GM19035 (cell line): Measurements from ENCODE around the gene BIRC3.
"Not testable (repeated sequence)": the region's sequence is repeated elsewhere in the genome, so short reads cannot be mapped to it uniquely, and the experiment has no call there.

Experiments used
- ATAC-seq: cut with Tn5 transposase; IDR thresholded peaks from one replicate; pipeline ENCODE4 v1.9.1; 2021; ENCODE audit not compliant: unreplicated experiment

The BIRC3 gene

DNA sequence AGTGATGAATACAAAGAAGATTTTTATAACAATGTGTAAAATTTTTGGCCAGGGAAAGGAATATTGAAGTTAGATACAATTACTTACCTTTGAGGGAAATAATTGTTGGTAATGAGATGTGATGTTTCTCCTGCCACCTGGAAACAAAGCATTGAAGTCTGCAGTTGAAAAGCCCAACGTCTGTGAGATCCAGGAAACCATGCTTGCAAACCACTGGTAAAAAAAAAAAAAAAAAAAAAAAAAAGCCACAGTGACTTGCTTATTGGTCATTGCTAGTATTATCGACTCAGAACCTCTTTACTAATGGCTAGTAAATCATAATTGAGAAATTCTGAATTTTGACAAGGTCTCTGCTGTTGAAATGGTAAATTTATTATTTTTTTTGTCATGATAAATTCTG is 5.3 kb downstream of the BIRC3 start:
- no peak for ATAC-seq

DNA sequence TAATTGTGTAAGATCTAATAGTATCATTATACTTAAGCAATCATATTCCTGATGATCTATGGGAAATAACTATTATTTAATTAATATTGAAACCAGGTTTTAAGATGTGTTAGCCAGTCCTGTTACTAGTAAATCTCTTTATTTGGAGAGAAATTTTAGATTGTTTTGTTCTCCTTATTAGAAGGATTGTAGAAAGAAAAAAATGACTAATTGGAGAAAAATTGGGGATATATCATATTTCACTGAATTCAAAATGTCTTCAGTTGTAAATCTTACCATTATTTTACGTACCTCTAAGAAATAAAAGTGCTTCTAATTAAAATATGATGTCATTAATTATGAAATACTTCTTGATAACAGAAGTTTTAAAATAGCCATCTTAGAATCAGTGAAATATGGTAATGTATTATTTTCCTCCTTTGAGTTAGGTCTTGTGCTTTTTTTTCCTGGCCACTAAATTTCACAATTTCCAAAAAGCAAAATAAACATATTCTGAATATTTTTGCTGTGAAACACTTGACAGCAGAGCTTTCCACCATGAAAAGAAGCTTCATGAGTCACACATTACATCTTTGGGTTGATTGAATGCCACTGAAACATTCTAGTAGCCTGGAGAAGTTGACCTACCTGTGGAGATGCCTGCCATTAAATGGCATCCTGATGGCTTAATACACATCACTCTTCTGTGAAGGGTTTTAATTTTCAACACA is 6.4 kb downstream of the BIRC3 start:
- no peak for ATAC-seq

DNA sequence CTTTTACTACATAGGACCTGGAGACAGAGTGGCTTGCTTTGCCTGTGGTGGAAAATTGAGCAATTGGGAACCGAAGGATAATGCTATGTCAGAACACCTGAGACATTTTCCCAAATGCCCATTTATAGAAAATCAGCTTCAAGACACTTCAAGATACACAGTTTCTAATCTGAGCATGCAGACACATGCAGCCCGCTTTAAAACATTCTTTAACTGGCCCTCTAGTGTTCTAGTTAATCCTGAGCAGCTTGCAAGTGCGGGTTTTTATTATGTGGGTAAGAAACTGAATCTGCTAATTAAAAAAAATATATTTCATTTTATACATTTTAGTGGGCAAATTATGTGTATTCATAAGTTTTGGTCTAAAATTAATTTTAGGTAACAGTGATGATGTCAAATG is 7.8 kb downstream of the BIRC3 start:
- no peak for ATAC-seq

DNA sequence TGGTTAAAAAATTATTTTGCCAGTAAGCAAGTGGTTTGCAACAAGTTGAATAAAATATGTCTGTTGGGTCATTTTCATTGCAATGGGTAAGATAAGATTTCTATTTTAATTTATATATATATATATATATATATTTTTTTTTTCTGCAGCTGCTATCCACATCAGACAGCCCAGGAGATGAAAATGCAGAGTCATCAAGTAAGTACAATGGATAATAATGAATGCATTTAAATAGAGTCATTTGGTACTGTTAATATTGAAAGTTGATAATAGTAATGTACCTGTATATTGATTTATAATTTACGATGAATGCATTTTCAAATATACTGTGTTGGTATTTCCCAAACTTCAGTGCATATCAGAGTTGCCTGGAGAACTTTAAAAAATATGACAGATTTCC is 11.5 kb downstream of the BIRC3 start:
- no peak for ATAC-seq

DNA sequence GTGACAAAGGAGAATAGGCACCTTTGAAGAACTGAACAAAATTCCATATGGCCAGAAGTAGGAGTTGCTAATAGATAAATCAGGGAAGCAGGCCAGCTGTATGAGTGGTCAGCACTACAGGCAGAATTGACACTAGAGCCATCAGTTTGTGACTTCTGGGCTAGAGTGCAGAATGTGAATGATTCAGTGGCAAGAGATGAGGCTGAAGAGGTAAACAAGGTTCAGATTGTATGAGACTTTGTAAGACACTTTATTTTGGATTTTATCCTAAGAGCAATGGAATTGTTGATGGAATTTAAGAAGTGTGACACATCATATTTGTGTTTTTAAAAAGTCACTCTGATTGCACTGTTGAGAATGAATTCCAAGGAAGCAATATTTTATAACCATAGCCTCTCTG is 12.9 kb downstream of the BIRC3 start:
- no peak for ATAC-seq

DNA sequence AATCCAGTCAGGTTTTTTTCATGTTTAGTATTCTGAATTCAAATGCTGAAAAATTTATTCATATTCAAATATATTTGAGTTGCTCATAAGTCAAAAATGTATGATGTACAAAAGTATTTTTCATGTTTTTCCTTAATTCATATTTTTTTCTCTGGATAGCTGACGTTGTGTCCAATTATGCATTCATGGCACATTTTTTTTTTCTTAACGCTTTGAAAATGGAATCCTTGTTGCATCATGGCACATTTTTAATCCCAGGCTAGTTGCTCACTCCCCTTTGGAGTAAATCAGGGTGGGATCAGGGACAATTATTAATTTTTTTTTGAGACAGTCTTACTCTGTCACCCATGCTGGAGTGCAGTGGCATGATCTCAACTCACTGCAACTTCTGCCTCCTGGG is 14.1 kb downstream of the BIRC3 start:
- ATAC-seq = no peak

DNA sequence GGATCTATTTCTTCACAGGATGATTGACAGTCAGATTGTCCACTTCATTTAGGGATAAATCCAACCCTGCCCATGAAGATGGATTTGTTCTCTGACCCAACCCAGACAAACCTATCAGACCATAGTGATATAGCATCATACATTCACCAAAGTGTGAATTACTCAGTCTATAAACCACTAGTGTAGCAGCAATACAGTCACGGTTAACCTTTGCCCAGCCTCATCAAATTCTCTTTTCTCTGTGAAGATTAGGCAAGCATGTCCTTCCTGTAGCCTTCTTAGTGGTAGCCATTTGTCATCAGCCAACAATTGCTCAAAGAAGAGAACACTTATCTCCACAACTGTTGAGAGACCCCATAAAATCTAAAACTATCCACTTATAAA is 15.3 kb downstream of the BIRC3 start:
- ATAC-seq = no peak

DNA sequence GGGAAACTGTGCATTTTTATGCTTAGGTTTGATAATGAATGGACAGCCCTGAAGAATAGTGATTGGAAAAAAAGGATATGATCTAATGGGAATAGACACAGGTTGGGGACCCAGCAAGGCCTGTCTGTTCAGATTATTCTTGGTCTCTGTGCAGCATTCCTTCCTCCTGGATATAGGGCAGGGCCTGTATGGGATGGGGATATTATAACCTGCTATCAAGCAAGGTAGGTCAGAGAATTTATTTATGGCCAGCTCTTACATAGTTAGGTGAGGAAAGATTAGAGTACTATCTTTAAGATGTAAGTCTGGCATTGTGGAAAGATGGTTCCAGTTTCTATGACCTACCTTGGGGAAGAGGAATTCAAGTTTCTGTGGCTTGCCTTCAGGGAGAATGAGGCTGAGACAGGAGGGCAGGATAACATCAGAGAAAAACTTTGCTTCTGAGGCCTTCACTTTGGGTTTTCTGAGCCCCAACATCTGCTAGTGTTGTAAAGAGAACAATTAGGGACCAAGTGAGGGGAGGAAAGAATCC is 21.3 kb downstream of the BIRC3 start:
- no peak for ATAC-seq

DNA sequence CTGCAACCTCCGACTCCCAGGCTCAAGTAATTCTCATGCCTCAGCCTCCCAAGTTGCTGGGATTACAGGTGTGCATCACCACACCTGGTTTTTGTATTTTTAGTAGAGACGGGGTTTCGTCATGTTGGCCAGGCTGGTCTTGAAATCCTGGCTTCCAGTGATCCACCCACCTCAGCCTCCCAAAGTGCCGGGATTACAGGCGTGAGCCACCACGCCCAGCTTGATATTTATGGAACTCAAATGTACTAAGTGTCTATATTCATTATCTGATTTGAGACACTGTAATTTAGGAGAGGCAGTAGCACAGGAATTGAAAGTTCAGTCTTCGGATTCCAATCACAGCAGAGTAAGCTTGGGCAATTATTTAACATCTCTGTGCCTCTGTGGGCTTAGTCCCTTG is 24.0 kb downstream of the BIRC3 start:
- not testable (repeated sequence) for ATAC-seq

DNA sequence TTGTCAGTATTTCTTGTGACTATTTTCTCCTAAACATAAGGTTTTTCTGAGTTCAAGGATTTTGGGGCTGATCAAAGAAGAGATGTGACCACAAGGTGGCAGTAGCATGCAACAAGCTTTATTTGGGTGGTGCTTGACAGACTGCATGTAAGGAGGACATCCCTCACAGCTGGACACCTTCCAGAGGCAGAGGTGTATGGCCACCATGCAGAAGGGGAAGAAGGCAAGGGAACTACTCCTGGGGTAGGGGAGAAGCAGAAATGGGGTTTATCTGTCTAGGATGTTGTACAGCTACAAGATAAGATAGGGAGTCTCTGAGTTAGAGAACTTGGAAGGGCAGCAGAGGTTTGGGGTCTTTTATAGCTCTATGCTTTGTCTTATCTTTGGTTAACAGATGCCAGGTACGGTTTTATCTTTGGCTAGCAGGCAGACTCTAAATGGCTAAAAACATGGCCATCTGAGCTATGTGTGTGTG is 24.6 kb downstream of the BIRC3 start:
- ATAC-seq = peak; percentile 43

DNA sequence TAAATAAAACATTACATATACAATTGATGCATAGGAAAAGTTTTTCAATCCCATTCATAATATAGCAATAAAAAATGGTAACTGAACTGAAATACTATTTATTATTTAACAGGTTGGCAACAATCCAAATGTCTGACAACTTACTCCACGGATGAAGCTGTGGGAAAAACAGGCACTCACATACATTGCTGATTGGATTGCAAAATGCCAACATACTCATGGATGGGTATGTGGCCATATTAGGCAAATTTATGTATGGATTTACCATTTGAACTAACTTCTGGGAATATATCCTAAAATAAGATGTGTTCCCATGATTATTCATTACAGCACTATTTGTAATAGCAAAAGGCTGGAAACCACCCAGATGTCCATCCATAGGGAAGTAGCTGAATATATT is 26.5 kb downstream of the BIRC3 start:
- ATAC-seq = no peak

DNA sequence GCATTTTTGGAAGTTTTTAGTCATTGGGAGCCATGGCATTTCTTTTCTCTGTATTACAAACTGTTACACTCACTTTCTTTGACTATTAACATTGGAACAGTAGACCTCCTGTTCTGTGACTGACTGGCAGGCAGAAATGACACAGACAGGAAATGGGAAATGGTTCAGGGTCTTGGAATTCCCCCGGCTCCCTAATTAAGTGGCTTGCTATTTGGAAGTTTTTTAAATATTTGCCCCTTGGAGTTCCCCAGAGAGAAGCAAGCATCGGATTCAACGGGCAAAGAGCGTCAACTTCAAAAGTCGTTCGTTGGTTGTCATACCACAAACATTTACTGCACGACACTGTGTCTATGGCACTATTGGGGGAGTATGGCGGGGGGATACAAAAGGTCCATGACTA is 28.6 kb downstream of the BIRC3 start:
- ATAC-seq = no peak

DNA sequence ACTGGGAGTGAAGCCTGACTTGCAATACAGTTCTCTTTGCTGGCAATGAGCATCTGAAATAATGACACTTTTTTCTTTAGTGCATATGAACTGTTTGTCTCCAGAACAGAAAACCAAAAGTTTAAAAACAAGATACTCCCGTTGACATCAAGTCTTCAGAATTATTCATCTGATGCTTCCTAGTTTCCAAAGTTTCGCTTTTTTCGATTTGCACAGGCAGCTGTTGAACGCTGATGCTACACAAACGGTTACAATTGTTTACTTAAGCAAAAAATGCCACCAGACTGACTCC is 29.1 kb downstream of the BIRC3 start:
- no peak for ATAC-seq

DNA sequence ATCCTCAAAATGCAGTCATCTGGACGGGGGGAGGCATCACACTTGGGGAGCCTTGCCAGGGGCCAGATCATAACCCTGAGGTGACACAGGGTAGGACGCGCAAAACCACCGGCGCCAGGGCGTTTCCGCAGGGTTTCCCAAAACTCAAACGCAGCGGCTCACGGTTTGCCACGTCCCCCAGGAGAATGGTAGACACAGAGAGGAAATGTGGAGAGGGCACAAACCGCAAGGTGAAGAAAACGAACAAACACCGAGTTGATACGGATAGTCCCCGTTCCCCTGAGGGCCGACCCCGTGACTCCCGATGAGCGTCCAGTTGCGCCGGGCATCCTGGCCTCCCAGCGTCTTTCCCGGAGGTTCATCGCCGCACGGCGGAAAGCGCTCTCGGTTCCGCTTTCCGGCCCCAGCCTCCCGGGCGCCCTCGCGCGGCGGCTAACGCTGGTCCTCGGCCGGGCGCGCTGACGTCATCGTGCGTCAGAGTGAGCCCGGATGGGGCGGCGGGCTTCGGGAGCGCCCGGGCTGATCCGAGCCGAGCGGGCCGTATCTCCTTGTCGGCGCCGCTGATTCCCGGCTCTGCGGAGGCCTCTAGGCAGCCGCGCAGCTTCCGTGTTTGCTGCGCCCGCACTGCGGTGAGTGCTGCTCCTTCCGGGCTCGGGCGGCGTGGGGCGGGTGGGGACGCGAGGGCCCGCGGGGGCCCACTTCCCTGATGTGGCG is 29.6 kb downstream of the BIRC3 start, which contains the start of gene BIRC2:
BIRC2 (plus strand) TSS at position 467 of the 714 bp plus-strand sequence. CDS start 2,641 bp downstream, outside the sequence.
- ATAC-seq = peak; percentile 88

DNA sequence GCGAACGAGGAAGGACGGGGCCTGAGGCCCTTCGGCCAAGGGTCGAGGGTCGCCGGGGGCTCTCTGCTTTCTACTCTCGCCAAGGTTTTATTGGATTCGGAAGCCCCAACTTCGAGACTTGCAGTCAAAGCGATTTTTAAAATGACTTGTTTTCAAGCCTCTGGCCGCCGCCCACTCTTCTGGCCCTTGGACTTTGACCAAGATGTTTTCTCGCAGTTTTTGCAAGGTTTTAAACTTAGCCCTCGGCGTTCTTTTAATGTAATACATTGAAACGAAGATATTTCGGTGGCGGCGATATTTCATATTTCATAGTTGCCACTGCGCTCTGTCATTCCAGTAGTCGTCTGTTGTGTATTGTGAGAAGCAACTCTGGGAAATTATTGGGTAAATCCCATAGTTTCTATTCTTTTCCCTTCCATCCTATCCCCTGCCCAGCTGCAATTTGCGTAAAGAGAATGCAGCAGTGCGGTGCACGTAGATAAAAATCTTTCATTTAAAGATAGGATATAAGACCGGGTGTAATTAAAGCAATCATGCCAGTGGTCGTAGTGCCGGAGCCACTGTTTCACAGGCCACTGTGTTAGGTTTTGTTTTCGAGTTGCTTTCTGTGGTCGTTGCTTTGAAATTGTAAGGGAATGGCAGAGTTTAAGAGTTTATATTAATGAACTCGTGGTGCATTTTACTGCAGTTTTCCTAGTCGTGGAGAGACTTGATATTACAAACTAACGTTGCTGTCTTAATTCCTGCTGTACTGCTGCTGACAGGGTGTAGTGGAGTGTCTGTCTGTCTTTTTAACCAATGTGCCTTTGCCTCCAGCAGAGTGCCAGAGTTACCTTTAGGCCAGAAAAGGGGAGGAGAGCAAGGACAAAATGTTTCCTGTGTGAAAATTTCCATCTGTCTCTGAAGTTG is 30.4 kb downstream of the BIRC3 start:
- peak; percentile 28 for ATAC-seq

DNA sequence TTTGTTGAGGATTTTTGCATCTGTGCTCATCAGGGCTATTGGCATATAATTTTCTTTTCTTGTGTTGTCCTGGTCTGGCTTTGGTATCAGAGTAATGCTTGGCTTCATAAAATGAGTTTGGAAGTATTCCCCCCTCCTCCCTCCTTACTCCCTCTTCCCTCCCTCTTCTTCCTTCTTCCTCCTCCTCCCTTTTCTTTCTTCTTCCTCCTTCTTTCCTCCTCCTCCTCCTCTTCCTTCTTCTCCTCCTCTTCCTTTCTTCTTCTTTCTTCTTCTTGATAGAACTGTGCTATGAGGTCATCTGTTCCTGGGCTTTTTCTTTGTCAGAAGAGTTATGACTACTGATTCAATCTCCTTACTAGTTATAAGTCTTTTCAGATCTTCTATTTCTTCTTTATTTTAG is 39.8 kb downstream of the BIRC3 start:
- ATAC-seq = no peak

DNA sequence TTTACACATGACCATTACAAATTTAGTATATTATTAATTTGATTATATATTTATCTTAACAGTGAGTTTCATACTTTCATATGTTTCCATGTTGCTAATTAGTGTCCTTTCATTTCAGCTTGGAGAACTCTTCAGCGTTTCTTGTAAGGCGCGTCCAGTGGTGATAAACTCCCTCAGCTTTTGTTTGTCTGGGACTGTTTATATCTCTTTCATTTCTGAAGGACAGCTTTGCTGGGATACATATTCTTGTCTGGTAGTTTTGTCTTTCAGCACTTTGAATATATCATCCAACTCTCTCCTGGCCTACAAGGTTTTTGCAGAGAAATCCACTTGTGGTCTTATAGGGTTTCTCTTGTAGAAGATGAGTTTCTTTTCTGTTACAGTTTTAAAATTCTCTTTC is 42.1 kb downstream of the BIRC3 start:
- no peak for ATAC-seq

DNA sequence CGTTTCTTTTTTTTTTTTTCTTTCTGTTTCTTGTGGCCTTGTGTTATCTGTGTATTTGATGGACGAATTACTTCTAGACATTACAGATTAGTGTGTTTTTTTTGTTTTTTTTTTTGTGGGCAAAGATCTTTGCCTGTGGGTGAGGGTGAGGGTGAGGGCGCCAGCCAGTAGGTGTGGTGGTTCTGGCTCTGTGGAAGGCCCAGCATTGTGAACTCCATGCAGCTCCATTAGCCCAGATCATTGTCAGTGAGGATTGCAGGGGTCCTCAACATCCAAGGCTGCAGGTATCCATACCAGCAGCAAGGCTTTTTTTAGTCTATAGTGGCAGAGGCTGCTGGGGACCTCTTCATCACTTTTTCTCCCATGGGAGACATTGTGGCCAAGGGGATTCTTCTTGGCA is 43.4 kb downstream of the BIRC3 start:
- no peak for ATAC-seq

DNA sequence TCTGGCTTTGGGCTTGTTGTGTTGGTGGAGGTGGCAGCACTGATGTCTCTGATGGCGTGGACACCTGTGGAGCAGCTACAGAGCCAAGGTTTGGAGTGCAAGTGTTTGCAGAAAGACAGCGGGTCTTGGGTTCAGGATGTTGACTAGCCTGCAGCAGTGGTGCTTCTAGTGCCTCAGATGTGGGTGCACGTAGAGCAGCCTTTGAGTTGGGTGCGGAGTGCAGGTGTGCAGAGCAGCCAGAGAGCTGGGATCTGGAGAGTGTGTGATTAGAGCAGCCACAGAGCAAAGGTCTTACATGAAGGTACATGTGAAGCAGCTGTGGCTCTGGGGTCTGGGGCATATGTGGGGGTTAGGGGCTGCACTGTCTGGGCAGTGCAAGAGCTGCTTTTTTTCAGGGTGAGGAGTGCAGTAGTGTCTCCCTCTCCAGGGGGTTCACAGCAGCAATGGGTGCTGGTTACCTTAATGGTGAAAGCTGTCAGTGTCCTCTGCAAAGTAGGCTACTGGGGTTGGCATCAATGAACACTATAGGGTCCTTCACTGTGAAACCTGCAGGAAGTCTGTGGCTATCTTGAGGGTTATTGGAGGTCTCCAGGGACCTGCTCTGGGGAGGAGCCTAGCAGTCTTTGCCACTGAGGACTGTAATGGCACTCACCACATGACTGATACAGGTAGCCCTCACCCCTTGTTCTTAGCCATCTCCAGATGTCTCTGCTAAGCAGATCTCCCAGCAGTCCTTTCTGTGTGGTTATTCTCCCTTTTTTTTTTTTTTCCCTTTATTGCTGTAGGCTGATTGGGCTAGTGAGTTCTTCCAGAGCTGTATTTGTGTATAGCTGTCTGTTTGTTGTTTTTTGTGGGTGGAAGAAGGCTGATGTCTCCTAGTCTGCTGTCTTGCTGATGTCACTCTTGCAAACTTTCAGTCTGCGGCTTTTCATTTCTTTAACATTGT is 44.1 kb downstream of the BIRC3 start:
- no peak for ATAC-seq

DNA sequence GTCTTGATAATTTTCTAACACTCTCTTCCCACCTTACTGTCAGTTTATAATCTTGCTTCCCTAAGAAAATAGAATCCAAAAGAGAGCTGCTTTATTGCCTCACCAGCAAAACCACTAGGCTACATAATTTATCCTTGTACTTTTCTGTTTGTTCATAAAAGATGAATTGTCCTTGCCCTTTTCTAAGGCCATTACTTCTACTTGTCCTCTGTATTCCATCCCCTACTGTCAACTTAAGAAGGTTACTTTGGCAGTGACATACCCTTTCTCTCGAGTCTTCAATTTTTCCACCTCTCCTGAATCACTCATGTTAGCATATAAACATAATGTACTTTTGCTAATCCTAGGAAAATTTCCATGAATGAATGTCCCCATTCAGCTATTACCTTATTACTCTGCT is 47.7 kb downstream of the BIRC3 start:
- no peak for ATAC-seq
